SK-N-SH (cell line): Measurements from ENCODE around the gene PRDX6. TPM values are rescaled to one million over a fixed set of nuclear protein-coding genes. Genes with fewer than 3 reads are reported as not detected.
A peak's percentile ranks its signal among the peaks of the same experiment; 100 is the strongest.

Experiments used
- CTCF ChIA-PET: fragments of 300-600, 350-600 bp; formaldehyde crosslinking; extraction: SDS; loops from one replicate; lab custom pipeline; 2021; lab: Yijun Ruan, JAX
- POLR2A ChIA-PET: fragments of 350-600 bp; sonication (Branson Sonifier 250); formaldehyde crosslinking; extraction: SDS; loops from one replicate; lab custom pipeline; 2020; ENCODE audit warnings: antibody characterized with exemption, inconsistent platforms; lab: Yijun Ruan, JAX
- DNase-seq: peaks from one replicate; pipeline ENCODE4 v3.0.0; 2012
- H2AFZ ChIP-seq: fragments of 200-600 bp; sonication (generic); 2 replicates; pipeline ENCODE4 v1.8.1; 2016; ENCODE audit warnings: antibody characterized with exemption, mild to moderate bottlenecking, low read depth
- H3F3A ChIP-seq: fragments of 200-600 bp; sonication (generic); replicated peaks from 2 replicates; pipeline ENCODE3; 2016; ENCODE audit warnings: antibody characterized with exemption, mild to moderate bottlenecking; ENCODE audit not compliant: insufficient read depth
- H3K27ac ChIP-seq, 2 experiments: fragments of 200-500 bp in 1 of 2; fragments of 200-600 bp in 1 of 2; sonication (Bioruptor generic) in 1 of 2; sonication (generic), shearing (Covaris generic) in 1 of 2; 2 replicates each; pipeline versions ENCODE4 v1.5.1 to v1.6.1; 2014 to 2016; ENCODE audit warnings: low read depth in 2 of 2, inconsistent platforms in 1 of 2, low read length in 1 of 2, mild to moderate bottlenecking in 1 of 2, mixed read lengths in 1 of 2
- H3K27me3 ChIP-seq: fragments of 200-600 bp; sonication (generic), shearing (Covaris generic); 2 replicates; pipeline ENCODE4 v1.6.1; 2016; ENCODE audit warnings: mixed run types; ENCODE audit not compliant: insufficient read depth
- H3K36me3 ChIP-seq, 2 experiments: fragments of 200-500 bp in 1 of 2; fragments of 200-600 bp in 1 of 2; sonication (Bioruptor generic) in 1 of 2; sonication (generic) in 1 of 2; replicated peaks in 1 of 2; 2 replicates each; pipeline versions ENCODE3 to v1.5.1; 2014 to 2016; ENCODE audit warnings: low read length in 1 of 2, mild to moderate bottlenecking in 1 of 2; ENCODE audit not compliant: insufficient read depth in 2 of 2, control insufficient read depth in 1 of 2
- H3K4me1 ChIP-seq, 2 experiments: fragments of 200-500 bp in 1 of 2; fragments of 200-600 bp in 1 of 2; sonication (Bioruptor generic) in 1 of 2; sonication (generic), shearing (Covaris generic) in 1 of 2; 2 replicates each; pipeline versions ENCODE4 v1.5.1 to v1.6.1; 2014 to 2016; ENCODE audit warnings: low read depth in 1 of 2, low read length in 1 of 2, mixed run types in 1 of 2; ENCODE audit not compliant: insufficient read depth in 2 of 2, control insufficient read depth in 1 of 2
- H3K4me2 ChIP-seq: fragments of 200-600 bp; sonication (generic), shearing (Covaris generic); 2 replicates; pipeline ENCODE4 v1.6.1; 2017; ENCODE audit warnings: mixed run types
- H3K4me3 ChIP-seq, 2 experiments: fragments of 200-500 bp in 1 of 2; fragments of 200-600 bp in 1 of 2; sonication (Bioruptor generic) in 1 of 2; sonication (generic), shearing (Covaris generic) in 1 of 2; 2 replicates each; pipeline versions ENCODE4 v1.5.1 to v1.8.1; 2014 to 2016; ENCODE audit warnings: low read depth in 2 of 2, inconsistent platforms in 1 of 2, low read length in 1 of 2, mild to moderate bottlenecking in 1 of 2, mixed read lengths in 1 of 2, moderate library complexity in 1 of 2
- H3K79me2 ChIP-seq: fragments of 200-600 bp; sonication (generic); 2 replicates; pipeline ENCODE4 v1.8.1; 2017; ENCODE audit warnings: mild to moderate bottlenecking; ENCODE audit not compliant: insufficient read depth
- H3K9ac ChIP-seq: fragments of 200-600 bp; sonication (generic); 2 replicates; pipeline ENCODE4 v1.6.1; 2017; ENCODE audit warnings: mixed run types
- H3K9me2 ChIP-seq: fragments of 200-600 bp; sonication (generic); 2 replicates; pipeline ENCODE4 v1.6.1; 2017; ENCODE audit warnings: mixed run types
- H3K9me3 ChIP-seq: fragments of 200-600 bp; sonication (generic); 2 replicates; pipeline ENCODE4 v1.6.1; 2017; ENCODE audit warnings: mixed run types, mild to moderate bottlenecking, moderate library complexity
- H4K20me1 ChIP-seq: fragments of 200-600 bp; sonication (generic); 2 replicates; pipeline ENCODE4 v1.6.1; 2017; ENCODE audit warnings: mild to moderate bottlenecking, mixed run types; ENCODE audit not compliant: insufficient read depth
- CTCF ChIP-seq: fragments of 200-600 bp; sonication (generic); IDR thresholded peaks from 2 replicates; pipeline ENCODE4 v1.6.1; 2017; ENCODE audit warnings: antibody characterized with exemption, mild to moderate bottlenecking, moderate library complexity
- ELF1 ChIP-seq: IDR thresholded peaks from 2 replicates; pipeline ENCODE4 v1.4.0; 2012
- EP300 ChIP-seq, 2 experiments: IDR thresholded peaks; 2 replicates each; pipeline versions ENCODE4 v1.4.0 to v1.6.1; 2012; ENCODE audit warnings: borderline replicate concordance in 1 of 2, low read depth in 1 of 2, low read length in 1 of 2
- FOSL2 ChIP-seq: IDR thresholded peaks from 2 replicates; pipeline ENCODE4 v1.4.0; 2012; ENCODE audit warnings: low read depth, mild to moderate bottlenecking, moderate library complexity, borderline replicate concordance
- IRF3 ChIP-seq: fragments of 150-350 bp; IDR thresholded peaks from 2 replicates; pipeline ENCODE4 v1.6.1; 2016; ENCODE audit warnings: mild to moderate bottlenecking, low read depth, low read length
- MAX ChIP-seq: IDR thresholded peaks from 2 replicates; pipeline ENCODE4 v1.4.0; 2012; ENCODE audit warnings: low read depth
- MXI1 ChIP-seq: IDR thresholded peaks from 2 replicates; pipeline ENCODE4 v1.6.1; 2012; ENCODE audit warnings: mild to moderate bottlenecking, low read depth, low read length, improper control_type of control experiment
- PBX3 ChIP-seq: IDR thresholded peaks from 2 replicates; pipeline ENCODE4; 2012
- POLR2AphosphoS5 ChIP-seq: IDR thresholded peaks from 2 replicates; pipeline ENCODE4 v1.6.1; 2012; ENCODE audit warnings: low read depth, low read length
- RAD21 ChIP-seq: IDR thresholded peaks from 2 replicates; pipeline ENCODE4 v1.6.1; 2012; ENCODE audit warnings: mild to moderate bottlenecking, low read length
- RCOR1 ChIP-seq: fragments of 150-350 bp; IDR thresholded peaks from 2 replicates; pipeline ENCODE4 v1.6.1; 2017; ENCODE audit warnings: antibody characterized with exemption, low read length
- RXRA ChIP-seq: IDR thresholded peaks from 2 replicates; pipeline ENCODE4 v1.4.0; 2012; ENCODE audit warnings: low read depth, mild to moderate bottlenecking, borderline replicate concordance
- SIN3A ChIP-seq: IDR thresholded peaks from 2 replicates; pipeline ENCODE4 v1.6.1; 2012; ENCODE audit warnings: low read depth, mild to moderate bottlenecking, low read length, moderate library complexity, borderline replicate concordance
- SMC3 ChIP-seq: IDR thresholded peaks from 2 replicates; pipeline ENCODE4 v1.6.1; 2012; ENCODE audit warnings: low read depth, low read length, improper control_type of control experiment
- TAF1 ChIP-seq: IDR thresholded peaks from 2 replicates; pipeline ENCODE4 v1.6.1; 2012; ENCODE audit warnings: low read depth, mild to moderate bottlenecking, low read length, moderate library complexity, borderline replicate concordance
- TCF12 ChIP-seq: IDR thresholded peaks from 2 replicates; pipeline ENCODE4 v1.4.0; 2012
- USF2 ChIP-seq: fragments of 150-350 bp; IDR thresholded peaks from 2 replicates; pipeline ENCODE4 v1.6.1; 2017; ENCODE audit warnings: antibody characterized with exemption, low read length, low read depth, borderline replicate concordance
- YY1 ChIP-seq: IDR thresholded peaks from 2 replicates; pipeline ENCODE4 v1.4.0; 2012; ENCODE audit warnings: low read depth, mild to moderate bottlenecking
- WGBS: methylation state at CpG from one replicate; pipeline ENCODE4 v1.1.6; 2017; ENCODE audit warnings: low lambda C conversion rate; 5-methylcytosine and 5-hydroxymethylcytosine counted together
- polyA plus RNA-seq, 3 experiments: library from polyadenylated mRNA; depleted of rRNA; stranded (reverse); fragments of >200 nt; gene quantifications; 2 replicates each; pipeline ENCODE4 v1.2.3, GENCODE V29; 2012

The PRDX6 gene
- polyA plus RNA-seq, 1 of the 3 experiments (the other 2 are of a cell fraction), result 224 TPM

GRCh38 chr1:173431304-173432045 lies 45.7 kb upstream of the PRDX6 start:
- DNase-seq, result peak; percentile 60
- Histone ChIP-seq H3K4me1 (peaks cover 6 to 17% of the 10 kb centered on the region in 2 experiments; a peak in 3 of 4 replicates), H3K9ac (no peak overlapping the region), H3K4me2 (no peak overlapping the region), H3K27ac (no peak overlapping the region), H3F3A (peaks cover 3% of the 10 kb centered on the region), H3K4me3 (no peak overlapping the region; a peak in 1 of 4 replicates), H3K36me3 (peaks cover 0 to 4% of the 10 kb centered on the region in 2 experiments), H3K9me3 (no peaks in the 10 kb centered on the region), H4K20me1 (no peaks in the 10 kb centered on the region), H3K79me2 (no peaks in the 10 kb centered on the region), H3K27me3 (no peaks in the 10 kb centered on the region), H2AFZ (no peak overlapping the region; the same call in 1 of the 2 replicates), H3K9me2 (no peaks in the 10 kb centered on the region)
- POLR2A ChIA-PET, result no interaction called here
- TF ChIP-seq TAF1 (no peak), SMC3 (peak; percentile 89), USF2 (no peak), YY1 (no peak), CTCF (peak; percentile 96), RAD21 (peak; percentile 95), SIN3A (0 out of 2 replicates have a peak, but pooled peaks have one; percentile 32), RXRA (peak; percentile 7; the same call in 1 of the 2 replicates), MAX (0 out of 2 replicates have a peak, but pooled peaks have one; percentile 41), MXI1 (0 out of 2 replicates have a peak, but pooled peaks have one; percentile 36), RCOR1 (peak; percentile 56)
- 36% methylated on average over 6 of the region's 6 CpGs for WGBS
- CTCF ChIA-PET, result interaction anchor here (0.6 to 2.2 kb wide), 25 partner anchors 8 to 1315 kb away, joined by 3 to 11 read pairs (median 4); partner anchors contain the start of genes DARS2, GAS5, KLHL20 and PRDX6

GRCh38 chr1:173432331-173432730 lies 44.8 kb upstream of the PRDX6 start:
- no peak for TF ChIP-seq IRF3
- no peak for TF ChIP-seq TCF12
- TF ChIP-seq MAX, result no peak
- TF ChIP-seq POLR2AphosphoS5, result no peak
- no peak for TF ChIP-seq FOSL2
- TF ChIP-seq TAF1, result no peak
- no peak for TF ChIP-seq EP300 (IDR thresholded peaks at IDR 0.05; ENCODE audit: borderline replicate concordance in 1 of 2, low read depth in 1 of 2, low read length in 1 of 2)
- TF ChIP-seq SIN3A, result no peak
- no peak for TF ChIP-seq ELF1
- no peak for TF ChIP-seq PBX3
- Histone ChIP-seq H3K4me1 (peaks cover 6 to 17% of the 10 kb centered on the region in 2 experiments; a peak in 3 of 4 replicates), H3K27ac (no peak overlapping the region), H3K79me2 (no peaks in the 10 kb centered on the region), H3K4me2 (no peak overlapping the region), H3K36me3 (peaks cover 0 to 4% of the 10 kb centered on the region in 2 experiments), H3K9me3 (no peaks in the 10 kb centered on the region), H3K4me3 (no peak overlapping the region), H3K27me3 (no peaks in the 10 kb centered on the region), H4K20me1 (no peaks in the 10 kb centered on the region), H3K9ac (no peak overlapping the region), H3K9me2 (no peaks in the 10 kb centered on the region), H2AFZ (no peak overlapping the region), H3F3A (peaks cover 3% of the 10 kb centered on the region)
- 95% methylated on average over 2 of the region's 2 CpGs for WGBS
- DNase-seq, result no peak
- ChIA-PET CTCF (interaction anchor here (1.0 to 1.6 kb wide), 8 partner anchors 11 to 775 kb away, joined by 3 to 5 read pairs (median 4); partner anchors contain the start of genes GAS5, KLHL20 and ZBTB37), POLR2A (no interaction called here)
